Mammary epithelial cell (primary cell): ENCODE measurements around the gene SULT1A4.
"Not testable (repeated sequence)": the region's sequence is repeated elsewhere in the genome, so short reads cannot be mapped to it uniquely, and the experiment has no call there.

Experiments used
- CTCF ChIP-seq, 2 donors: IDR thresholded peaks in 1 of 2; conservative IDR thresholded peaks in 1 of 2; 2 replicates each; pipeline ENCODE4 v1.5.1; 2011 to 2012; ENCODE audit warnings: inconsistent platforms in 2 of 2, low read length in 2 of 2, mild to moderate bottlenecking in 2 of 2, control low read depth in 1 of 2, low read depth in 1 of 2; ENCODE audit not compliant: insufficient read depth in 1 of 2; ENCODE audit errors: extremely low read depth in 1 of 2
- EZH2 ChIP-seq: IDR thresholded peaks from 2 replicates; pipeline ENCODE4 v1.6.1; 2012; ENCODE audit warnings: low read length, inconsistent platforms, borderline replicate concordance

- not testable (repeated sequence) for TF ChIP-seq CTCF (conservative IDR thresholded peaks at IDR 0.05 in 1 of 2, IDR thresholded peaks at IDR 0.05 in 1 of 2; ENCODE audit: extremely low read depth in 1 of 2, insufficient read depth in 1 of 2, low read depth in 1 of 2, low read length in 2 of 2); EZH2
These were observed 926 bp downstream of the SULT1A4 start for GRCh38 chr16:29460647-29461030.
